ENCODE data around the gene WARS2.
"Not testable (repeated sequence)": the region's sequence is repeated elsewhere in the genome, so short reads cannot be mapped to it uniquely, and the experiment has no call there.

The WARS2 gene

DNA sequence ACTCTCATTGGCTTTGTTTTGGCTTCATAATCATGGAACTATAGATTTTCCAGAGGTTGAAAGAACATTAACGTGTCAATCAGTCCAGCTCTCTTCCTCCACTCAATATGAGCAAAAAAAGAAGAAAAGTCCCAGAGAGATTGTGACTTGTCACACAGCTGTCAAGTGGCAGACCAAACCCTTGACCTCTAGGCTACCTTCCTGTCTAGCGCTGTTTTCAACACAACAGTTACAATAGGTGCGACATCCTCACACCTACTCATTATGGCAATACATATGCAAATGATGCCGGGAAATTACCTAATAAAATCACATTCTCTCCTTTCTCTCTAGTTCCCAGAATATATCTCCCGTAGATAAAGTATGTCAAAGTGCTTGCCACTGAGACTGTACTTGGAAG is 1.1 kb downstream of the WARS2 start:
- peak in 1 of 2 donors; percentile 7 for DNase-seq

- DNase-seq: no peak
Measured at GRCh38 chr1:119136401-119136800, 4.1 kb downstream of the WARS2 start.

GRCh38 chr1:119133987-119134386 is 6.5 kb downstream of the WARS2 start:
- DNase-seq: no peak

DNA sequence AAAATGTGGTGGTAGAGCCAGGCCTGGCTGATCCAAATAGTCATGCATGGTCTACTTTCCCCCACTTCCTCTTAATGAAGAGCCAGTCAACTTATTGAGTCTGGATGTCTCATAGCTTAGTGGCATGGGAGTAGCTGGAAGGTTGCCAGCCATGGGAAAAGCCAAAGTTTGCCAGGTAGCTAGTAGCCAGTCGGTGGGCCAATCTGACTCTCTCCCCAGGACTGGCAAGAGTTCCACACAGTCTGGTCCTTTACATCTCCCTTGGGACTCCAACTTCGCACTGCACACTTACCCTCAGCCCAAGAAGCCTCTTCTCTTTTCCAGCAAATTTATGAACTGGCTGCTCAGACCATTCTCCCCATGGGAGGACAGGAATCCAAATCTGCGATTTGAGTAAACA is 8.3 kb downstream of the WARS2 start:
- DNase-seq: no peak

- no peak for DNase-seq
Measured at GRCh38 chr1:119125874-119126273, 14.6 kb downstream of the WARS2 start.

- DNase-seq: no peak
Measured at GRCh38 chr1:119124764-119125163, 15.7 kb downstream of the WARS2 start.

GRCh38 chr1:119121872-119122271 is 18.6 kb downstream of the WARS2 start:
- DNase-seq: not testable (repeated sequence)

DNA sequence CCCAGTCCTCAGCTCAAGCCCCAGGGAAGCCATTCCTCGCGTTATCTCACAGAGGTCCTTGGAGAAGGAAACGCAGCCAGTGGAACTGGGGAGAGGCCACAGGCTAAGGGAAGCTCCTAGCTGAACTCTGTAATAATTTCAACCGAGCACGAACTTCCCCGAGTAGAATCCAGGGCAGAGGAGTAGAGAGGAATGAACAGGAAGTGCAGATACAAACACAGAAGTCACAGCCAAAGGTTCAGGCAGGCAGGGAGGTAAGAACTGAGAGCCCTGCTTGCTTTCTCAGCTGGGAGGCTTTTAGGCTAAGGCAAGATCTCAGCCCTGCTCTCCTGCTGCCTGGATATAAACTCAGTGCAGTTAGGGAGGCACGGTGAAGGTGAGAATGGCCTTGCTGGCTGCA is 23.7 kb downstream of the WARS2 start:
- DNase-seq: no peak

GRCh38 chr1:119115736-119116135 is 24.7 kb downstream of the WARS2 start:
- DNase-seq: no peak

GRCh38 chr1:119115311-119115710 is 25.1 kb downstream of the WARS2 start:
- DNase-seq: no peak

- no peak for DNase-seq
Measured at GRCh38 chr1:119114786-119115185, 25.7 kb downstream of the WARS2 start.

- no peak for DNase-seq
Measured at GRCh38 chr1:119112791-119113190, 27.7 kb downstream of the WARS2 start.

DNA sequence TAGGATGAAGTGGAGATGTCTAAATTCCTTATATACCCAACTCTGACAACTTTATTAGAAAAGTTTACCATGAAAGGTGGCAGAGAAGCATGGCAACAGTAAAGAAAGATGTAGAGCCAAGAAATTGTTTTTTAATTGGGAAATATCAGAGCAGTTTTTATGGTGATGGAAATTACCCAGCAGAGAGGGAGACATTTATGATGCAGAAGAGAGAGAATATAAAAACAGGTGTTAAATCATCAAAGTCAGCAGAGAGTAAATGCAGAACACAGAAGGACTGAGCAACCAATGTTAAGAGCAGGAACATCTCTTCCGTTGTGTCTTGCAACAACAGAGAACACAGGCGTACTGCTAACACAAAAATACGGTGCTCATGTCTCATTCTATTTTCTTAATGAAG is 28.2 kb downstream of the WARS2 start:
- no peak for DNase-seq

DNA sequence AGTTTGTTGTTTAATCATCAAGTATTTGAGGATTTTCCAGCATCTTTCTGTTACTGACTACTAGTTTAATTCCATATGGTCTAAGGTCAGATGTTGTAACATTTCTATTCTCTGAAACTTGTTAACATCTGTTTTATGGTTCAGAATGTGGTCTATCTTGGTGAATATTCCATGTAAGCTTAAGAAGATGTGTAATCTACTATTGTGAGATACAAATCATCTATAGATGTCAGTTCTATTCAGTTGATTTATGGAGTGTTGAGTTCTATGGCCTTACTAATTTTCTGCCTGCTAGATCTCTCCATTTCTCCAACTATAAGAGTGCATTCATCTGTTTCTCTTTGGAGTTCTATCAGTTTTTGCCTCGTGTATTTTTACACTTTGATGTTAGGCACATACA is 31.5 kb downstream of the WARS2 start:
- DNase-seq: no peak

- DNase-seq: no peak
Measured at GRCh38 chr1:119103764-119104163, 36.7 kb downstream of the WARS2 start.

- DNase-seq: no peak
Measured at GRCh38 chr1:119102051-119102450, 38.4 kb downstream of the WARS2 start.

DNA sequence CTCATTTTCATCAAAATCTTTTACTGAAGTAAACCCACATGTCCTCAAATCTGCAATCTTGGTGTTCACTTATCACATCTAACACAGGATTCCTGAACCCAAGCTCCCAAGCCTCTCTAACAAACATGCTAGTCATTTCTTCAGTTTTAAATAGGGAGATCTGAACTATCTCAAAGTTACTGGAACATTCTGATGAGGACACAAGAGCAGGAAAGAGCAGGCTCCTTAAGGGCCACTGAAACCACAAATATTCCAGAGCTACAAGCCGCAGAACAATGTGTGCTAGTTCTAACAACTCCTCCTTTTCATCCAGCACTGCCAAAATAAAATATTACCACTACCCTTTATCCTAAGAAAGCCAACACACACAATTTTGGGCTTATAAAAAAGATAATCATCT is 38.9 kb downstream of the WARS2 start:
- DNase-seq: no peak

DNA sequence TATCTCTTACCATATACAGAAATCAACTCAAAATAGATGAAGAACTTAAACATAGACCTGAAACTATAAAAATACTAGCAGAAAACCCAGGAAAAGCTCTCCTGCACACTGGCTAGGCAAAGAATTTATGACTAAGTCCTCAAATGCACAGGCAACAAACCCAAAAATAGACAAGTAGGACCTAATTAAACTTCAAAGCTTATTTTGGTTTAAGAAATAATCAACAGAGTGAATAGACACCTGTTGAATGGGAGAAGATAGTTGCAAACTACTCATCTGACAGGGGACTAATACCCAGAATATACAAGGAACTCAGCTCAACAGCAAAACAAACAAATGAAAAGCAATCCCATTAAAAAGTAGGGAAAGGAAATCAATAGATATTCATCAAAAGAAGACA is 40.7 kb downstream of the WARS2 start:
- no peak for DNase-seq

DNA sequence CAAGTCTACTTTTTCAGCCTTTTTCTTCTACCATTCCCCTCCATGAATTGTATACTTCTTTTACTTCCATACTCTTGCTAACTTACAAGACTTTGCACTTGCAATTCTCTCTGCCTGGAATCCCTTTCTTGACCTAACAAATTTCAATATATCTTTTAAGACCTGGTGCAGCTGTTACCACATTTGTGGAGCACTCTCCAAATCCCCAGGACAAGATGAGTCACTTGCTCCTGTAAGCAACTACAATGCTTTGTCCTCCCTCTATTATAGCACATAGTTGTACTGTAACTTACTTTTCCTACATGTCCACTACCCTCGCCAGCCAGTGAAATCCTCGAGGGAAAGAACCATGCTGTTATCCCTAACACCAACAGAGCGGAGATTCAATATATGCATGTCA is 43.1 kb downstream of the WARS2 start:
- DNase-seq: no peak

DNA sequence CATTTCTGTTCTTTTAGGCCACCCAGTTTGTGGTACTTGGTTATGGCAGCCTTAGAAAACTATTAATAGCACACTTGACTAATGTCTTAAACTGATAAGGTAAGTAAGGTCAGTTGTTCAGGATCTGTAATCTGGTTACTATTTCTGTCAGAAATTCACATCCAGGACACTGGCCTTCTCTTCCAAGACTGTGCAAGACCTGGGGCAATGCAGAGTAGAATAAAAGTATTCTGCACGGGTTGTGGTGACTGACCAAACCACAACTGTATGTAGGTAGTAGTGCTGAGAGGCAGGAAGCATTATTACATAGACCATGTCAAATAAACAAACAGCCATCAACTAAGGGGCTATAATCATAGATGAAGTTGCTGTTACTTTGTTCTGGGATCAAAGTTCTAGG is 46.7 kb downstream of the WARS2 start:
- no peak for DNase-seq

DNA sequence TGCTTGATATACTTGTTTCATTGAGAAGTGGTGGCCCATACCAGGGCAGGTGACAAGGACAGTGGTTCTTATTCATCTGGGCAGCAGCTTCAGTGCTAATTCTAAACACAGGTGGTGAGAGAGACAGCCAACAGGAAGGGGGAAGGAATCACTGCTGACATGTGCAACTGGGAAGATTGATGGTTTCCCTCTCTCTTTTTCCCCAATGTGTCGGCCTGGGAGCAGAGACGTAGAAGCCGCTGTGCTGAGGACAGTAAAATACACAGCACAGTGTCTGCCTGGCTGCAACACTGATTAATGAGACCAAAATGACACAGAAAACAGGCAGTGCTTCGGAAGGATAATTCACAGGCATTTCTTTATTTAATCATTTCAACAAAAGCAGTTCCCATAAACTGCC is 48.8 kb downstream of the WARS2 start:
- no peak for DNase-seq

DNA sequence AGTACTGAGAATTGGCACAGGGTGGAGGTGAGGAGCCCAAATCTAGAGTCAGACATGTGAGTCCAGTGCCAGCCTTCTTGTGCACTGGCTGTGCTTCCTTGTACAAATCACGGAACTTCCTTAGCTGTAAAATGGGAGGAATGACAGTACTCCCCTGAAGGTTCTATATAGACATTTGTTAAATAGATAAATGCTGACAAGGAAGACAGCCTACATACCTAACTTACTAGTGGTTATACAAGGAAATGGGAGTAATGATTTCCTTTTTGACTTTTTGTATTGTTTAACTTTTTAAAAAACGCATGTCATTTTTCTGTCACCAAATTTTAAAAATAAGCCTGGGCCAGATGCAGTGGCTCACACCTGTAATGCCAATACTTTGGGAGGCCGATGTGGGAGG is 50.2 kb downstream of the WARS2 start:
- no peak for DNase-seq

GRCh38 chr1:119086830-119087229 is 53.6 kb downstream of the WARS2 start:
- no peak for DNase-seq

- no peak for DNase-seq
Measured at GRCh38 chr1:119084798-119085197, 55.7 kb downstream of the WARS2 start.

- DNase-seq: no peak
Measured at GRCh38 chr1:119083980-119084379, 56.5 kb downstream of the WARS2 start.

- no peak for DNase-seq
Measured at GRCh38 chr1:119083479-119083878, 57.0 kb downstream of the WARS2 start.

All from inflammatory macrophage treated with lipopolysaccharide for 1 hour (primary cell).